T-helper 17 cell (primary cell): ENCODE results near the gene ANKRD63. TPM values are rescaled to one million over a fixed set of nuclear protein-coding genes. Genes with fewer than 3 reads are reported as not detected.

Experiments used
- ATAC-seq: fragments of 150-1000 bp; cut with Tn5 transposase; 2 replicates; pipeline ENCODE4 v1.10.0; 2021; ENCODE audit warnings: mild to moderate bottlenecking, moderate library complexity
- DNase-seq, 3 donors: peaks; one replicate each; pipeline versions ENCODE4 v3.0.0 to v3.0.0-alpha.2; 2020 to 2021
- H3K9me3 ChIP-seq: one replicate; pipeline ENCODE4 v1.7.0; 2013; ENCODE audit warnings: low read length, mild to moderate bottlenecking; ENCODE audit not compliant: control insufficient read depth, poor library complexity, severe bottlenecking
- H3K27ac Mint-ChIP-seq: one replicate; pipeline ENCODE4 v1.8.0; 2022; ENCODE audit warnings: mild to moderate bottlenecking, moderate library complexity, mixed read lengths
- H3K27me3 Mint-ChIP-seq: one replicate; pipeline ENCODE4 v1.8.0; 2022; ENCODE audit warnings: mixed read lengths
- H3K36me3 Mint-ChIP-seq: one replicate; pipeline ENCODE4 v1.8.0; 2022; ENCODE audit warnings: low read depth, mixed read lengths
- H3K4me1 Mint-ChIP-seq: one replicate; pipeline ENCODE4 v1.8.0; 2022; ENCODE audit warnings: mild to moderate bottlenecking, mixed read lengths
- H3K4me3 Mint-ChIP-seq: one replicate; pipeline ENCODE4 v1.8.0; 2022; ENCODE audit warnings: mild to moderate bottlenecking, moderate library complexity, mixed read lengths
- total RNA-seq, 4 donors: library from RNA in 2 of 4; stranded (reverse) in 2 of 4; gene quantifications; one replicate each; pipeline ENCODE4 v1.2.3 and lab custom pipeline; 2022 to 2026

ANKRD63 gene
- total RNA-seq, 2 donors from 2014 or later: 0.42 TPM; not detected in 1

DNA sequence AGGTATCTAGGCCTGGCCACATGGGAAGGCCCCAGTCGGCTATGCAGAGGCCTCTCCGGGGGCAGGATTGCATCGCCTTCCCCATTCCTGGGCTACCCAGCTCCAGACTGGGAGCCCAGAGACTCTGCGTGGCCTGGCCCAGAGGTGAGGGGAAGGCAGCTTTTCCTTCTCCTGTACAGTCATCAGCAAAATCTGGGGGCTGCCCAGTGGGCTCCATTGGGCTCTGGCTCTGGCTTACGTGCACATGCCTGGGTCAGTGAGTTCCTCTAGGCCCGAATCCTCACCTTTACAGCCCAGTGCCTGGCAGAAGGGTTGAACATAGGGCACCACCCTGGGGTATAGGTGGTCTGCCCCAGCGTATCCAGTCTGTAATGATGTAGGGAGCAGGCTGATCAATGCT is 3.9 kb upstream of the ANKRD63 start:
- H3K27me3 Mint-ChIP-seq: no peaks in the 10 kb centered on the region
- no peak for DNase-seq
- H3K27ac Mint-ChIP-seq: no peak overlapping the region
- H3K9me3 ChIP-seq: no peaks in the 10 kb centered on the region
- H3K4me1 Mint-ChIP-seq: peaks cover 2% of the 10 kb centered on the region
- ATAC-seq: no peak
- no peak overlapping the region for H3K4me3 Mint-ChIP-seq
- H3K36me3 Mint-ChIP-seq: peaks cover 2% of the 10 kb centered on the region

DNA sequence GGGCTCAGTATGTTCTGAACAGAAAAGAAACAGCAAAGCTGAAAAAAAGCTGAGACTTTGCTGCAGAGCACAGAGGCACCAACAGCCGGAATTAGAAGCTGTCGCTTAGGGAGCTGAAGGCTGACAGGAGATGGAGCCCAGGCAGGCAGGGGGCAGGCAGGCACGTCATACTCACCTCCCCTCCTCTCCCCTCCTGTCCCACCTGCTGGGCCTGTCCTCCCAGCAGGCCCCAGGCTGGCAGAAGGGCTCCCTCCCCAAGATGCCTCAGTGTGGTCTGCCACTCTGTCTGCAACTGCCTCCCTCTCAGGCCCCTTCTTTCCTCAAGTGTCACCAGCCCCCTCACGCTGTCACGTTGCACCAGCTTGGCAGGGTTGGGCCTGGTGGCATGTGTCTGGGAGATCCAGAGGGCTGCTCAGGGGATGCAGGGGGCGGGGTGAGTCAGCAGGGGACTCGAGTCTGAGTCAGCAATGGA is 3.2 kb upstream of the ANKRD63 start:
- peaks cover 2% of the 10 kb centered on the region for H3K36me3 Mint-ChIP-seq
- H3K4me1 Mint-ChIP-seq: peaks cover 2% of the 10 kb centered on the region
- ATAC-seq (no peak), DNase-seq (no peak)
- peaks cover 2% of the 10 kb centered on the region for H3K27me3 Mint-ChIP-seq
- H3K4me3 Mint-ChIP-seq: no peak overlapping the region
- no peaks in the 10 kb centered on the region for H3K9me3 ChIP-seq
- peak overlapping the region; percentile 9 for H3K27ac Mint-ChIP-seq

DNA sequence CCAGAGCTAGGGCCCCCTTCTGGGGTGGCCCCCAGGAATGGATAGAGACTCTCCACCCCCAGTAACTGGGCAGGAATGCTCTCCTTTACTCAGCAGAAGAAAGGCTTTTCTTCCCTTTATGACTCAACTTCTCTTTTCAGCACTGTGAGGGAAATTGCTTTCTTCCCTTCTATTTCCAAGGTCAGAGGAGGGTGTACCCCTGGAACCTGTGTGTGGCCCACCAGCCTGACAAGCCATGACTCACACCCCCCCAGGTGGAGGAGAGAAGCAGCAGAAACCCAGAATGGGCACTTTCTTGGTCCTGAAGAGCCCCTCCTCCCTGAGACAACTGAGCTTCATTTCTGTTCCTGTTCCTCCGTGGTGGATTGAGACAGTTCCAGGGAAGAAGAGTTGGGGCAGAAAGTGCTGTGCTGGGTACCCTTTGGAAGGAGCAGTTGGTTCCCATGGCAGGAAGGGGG is 2.7 kb upstream of the ANKRD63 start:
- peaks cover 2% of the 10 kb centered on the region for H3K36me3 Mint-ChIP-seq
- no peak overlapping the region for H3K4me3 Mint-ChIP-seq
- peaks cover 2% of the 10 kb centered on the region for H3K4me1 Mint-ChIP-seq
- H3K9me3 ChIP-seq: no peaks in the 10 kb centered on the region
- ATAC-seq: no peak
- peak overlapping the region; percentile 9 for H3K27ac Mint-ChIP-seq
- H3K27me3 Mint-ChIP-seq: peaks cover 7% of the 10 kb centered on the region
- DNase-seq: no peak

DNA sequence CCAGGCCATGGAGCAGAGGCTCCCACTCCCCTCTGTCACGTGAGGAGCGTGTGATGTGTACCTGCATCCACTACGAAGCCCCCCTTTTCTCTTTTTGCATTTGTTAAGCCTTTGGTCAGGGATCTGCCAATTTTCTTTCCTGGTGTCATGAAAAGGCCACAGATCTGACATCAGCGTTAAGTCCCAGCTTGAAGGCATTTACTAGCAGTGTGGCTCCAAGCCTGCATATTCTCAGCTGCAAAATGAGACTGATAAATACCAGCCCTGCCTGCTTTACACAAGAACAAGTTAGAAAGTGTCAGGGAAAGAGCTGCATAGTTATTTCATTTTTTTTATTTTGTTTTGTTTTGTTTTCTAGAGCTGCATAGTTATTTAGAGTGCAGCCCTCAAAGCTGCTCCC is 2.3 kb upstream of the ANKRD63 start:
- DNase-seq: no peak
- ATAC-seq: no peak
- H3K27me3 Mint-ChIP-seq: peaks cover 12% of the 10 kb centered on the region
- peaks cover 2% of the 10 kb centered on the region for H3K4me1 Mint-ChIP-seq
- H3K4me3 Mint-ChIP-seq: no peak overlapping the region
- no peaks in the 10 kb centered on the region for H3K9me3 ChIP-seq
- no peak overlapping the region for H3K27ac Mint-ChIP-seq
- peaks cover 2% of the 10 kb centered on the region for H3K36me3 Mint-ChIP-seq

DNA sequence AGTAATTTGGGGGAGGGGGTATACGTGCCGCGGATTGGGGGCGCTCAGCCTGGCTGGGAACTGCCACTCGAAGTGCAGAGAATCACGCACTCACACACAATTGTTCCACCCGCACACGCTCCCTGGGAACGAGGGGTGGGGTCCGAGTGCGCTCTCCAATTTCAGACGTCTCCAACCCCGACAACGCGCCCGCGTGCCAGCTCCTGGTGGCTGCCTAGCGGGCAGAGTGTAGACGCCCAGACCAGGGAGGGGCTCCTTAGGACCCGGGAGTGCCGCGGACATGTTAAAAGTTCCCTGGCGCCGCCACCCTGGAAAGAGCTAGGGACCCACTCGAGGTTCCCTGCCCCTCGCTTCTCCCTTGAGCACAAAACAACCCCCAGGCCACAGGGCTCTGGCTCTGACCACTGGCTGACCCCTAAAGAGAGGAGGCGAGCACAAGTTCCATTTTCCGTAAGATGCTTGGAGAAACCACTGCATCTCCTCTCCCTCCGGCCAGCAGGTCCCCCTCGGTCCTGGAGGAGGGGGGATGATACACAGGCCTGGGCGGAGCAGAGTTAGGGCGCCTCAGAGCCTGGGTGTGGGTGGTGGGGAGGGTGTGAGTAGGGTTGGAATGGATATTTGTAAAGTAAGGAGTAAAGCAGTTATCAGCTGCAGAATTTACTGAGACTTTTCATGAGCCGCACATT is 894 bp upstream of the ANKRD63 start:
- ATAC-seq: no peak
- Mint-ChIP-seq H3K27ac (no peak overlapping the region), H3K27me3 (peaks cover 22% of the 10 kb centered on the region), H3K36me3 (no peaks in the 10 kb centered on the region), H3K4me1 (peaks cover 4% of the 10 kb centered on the region), H3K4me3 (peak overlapping the region; percentile 67)
- DNase-seq: no peak
- no peaks in the 10 kb centered on the region for H3K9me3 ChIP-seq

DNA sequence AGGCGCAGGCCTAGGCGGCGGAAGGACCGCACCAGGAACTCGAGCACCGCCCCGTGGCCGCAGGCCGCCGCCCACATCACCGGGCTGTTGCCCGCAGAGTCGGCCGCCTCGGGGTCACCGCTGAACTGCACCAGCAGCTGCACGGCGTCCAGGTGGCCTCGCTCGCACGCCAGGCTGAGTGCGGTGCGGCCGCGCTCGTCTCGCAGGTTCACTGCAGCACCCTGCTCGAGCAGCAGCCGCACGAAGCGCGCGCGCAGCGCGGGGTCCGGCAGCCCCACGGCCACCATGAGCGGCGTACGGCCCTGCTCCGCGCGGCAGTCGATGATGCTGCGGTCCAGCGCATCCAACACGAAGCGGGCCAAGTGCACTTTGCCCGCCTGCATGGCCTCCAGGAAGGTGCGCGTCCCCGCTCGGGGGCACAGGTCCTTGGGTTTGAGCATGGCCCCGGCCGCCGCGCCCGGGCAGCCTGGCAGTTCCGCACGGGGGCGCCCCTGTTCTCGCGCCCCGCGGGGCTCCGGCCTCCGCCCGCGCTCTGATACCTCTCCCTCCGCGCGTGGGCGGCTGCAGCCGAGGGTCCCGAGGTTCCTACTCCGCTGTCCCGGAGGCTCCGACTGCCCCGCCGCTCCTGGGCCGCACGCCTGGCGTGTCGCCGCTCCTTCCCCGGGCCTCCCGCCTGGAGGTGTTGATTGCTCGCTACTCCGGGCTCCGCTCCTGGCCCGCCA is 556 bp downstream of the ANKRD63 start:
- DNase-seq (peak; percentile 26 to 43 (median 39)), ATAC-seq (peak; percentile 81)
- Mint-ChIP-seq H3K4me1 (peaks cover 8% of the 10 kb centered on the region), H3K36me3 (no peaks in the 10 kb centered on the region), H3K27me3 (peaks cover 36% of the 10 kb centered on the region), H3K27ac (no peak overlapping the region), H3K4me3 (peak overlapping the region; percentile 78)
- no peaks in the 10 kb centered on the region for H3K9me3 ChIP-seq

DNA sequence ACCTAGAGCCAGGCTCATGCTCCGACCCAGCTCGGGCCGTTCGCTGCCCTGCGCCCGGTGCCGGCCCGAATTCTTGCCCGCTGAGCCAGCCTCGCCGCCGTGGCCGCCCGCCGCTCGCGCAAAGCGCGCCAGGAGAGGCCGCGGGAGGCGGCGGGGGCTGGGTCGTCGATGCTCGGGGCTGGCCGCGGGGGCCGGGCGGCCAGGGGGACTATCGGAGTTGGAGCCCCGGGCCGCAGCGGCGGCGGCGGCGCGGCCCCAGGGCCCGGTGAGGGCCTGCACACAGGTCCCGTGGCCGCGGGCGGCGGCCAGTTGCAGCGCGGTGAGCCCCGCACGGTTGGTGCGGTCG is 1.1 kb downstream of the ANKRD63 start:
- H3K4me3 Mint-ChIP-seq: peak overlapping the region; percentile 78
- no peaks in the 10 kb centered on the region for H3K9me3 ChIP-seq
- no peak overlapping the region for H3K27ac Mint-ChIP-seq
- peaks cover 8% of the 10 kb centered on the region for H3K4me1 Mint-ChIP-seq
- ATAC-seq: no peak
- no peaks in the 10 kb centered on the region for H3K36me3 Mint-ChIP-seq
- DNase-seq: no peak
- H3K27me3 Mint-ChIP-seq: peaks cover 41% of the 10 kb centered on the region

DNA sequence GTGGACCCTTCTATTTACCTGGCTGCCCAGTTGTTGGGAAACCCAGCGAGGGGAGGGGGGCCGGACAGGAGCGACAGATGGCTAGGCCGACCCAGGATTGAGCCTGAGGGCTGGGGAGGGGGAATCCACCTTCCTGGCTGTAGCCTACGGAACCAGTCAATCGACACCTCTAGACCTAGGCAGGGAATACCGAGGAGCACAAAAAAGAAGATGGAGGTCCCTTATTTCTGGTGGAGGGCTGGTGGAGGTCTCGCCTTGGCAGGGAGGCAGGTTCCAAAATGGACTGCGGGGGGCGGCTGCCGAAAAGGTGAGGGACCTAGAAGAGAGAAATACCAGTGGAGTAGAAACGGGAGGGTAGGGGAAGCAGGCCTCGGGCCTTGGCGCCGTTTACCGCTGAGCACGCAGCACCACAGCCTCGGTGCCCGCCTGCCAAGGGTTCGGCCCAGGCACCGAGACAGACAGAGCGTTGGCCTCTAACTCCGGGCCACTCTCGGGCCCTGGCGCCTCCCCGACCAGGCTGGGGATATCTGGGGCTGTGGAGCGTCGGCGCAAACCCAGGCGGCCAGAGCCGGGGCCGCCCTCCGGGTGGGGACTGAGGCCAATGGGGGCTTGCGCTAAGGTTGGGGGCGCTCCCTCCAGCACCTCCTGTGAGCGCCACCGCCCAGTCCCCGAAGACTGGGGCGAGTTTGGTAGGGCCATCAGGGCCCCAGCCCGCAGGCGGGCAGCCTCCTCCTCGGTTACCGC is 1.6 kb downstream of the ANKRD63 start:
- no peak for ATAC-seq
- DNase-seq: no peak
- peaks cover 46% of the 10 kb centered on the region for H3K27me3 Mint-ChIP-seq
- H3K27ac Mint-ChIP-seq: peak overlapping the region; percentile 21
- no peaks in the 10 kb centered on the region for H3K9me3 ChIP-seq
- no peaks in the 10 kb centered on the region for H3K36me3 Mint-ChIP-seq
- H3K4me3 Mint-ChIP-seq: peak overlapping the region; percentile 64
- peaks cover 8% of the 10 kb centered on the region for H3K4me1 Mint-ChIP-seq

DNA sequence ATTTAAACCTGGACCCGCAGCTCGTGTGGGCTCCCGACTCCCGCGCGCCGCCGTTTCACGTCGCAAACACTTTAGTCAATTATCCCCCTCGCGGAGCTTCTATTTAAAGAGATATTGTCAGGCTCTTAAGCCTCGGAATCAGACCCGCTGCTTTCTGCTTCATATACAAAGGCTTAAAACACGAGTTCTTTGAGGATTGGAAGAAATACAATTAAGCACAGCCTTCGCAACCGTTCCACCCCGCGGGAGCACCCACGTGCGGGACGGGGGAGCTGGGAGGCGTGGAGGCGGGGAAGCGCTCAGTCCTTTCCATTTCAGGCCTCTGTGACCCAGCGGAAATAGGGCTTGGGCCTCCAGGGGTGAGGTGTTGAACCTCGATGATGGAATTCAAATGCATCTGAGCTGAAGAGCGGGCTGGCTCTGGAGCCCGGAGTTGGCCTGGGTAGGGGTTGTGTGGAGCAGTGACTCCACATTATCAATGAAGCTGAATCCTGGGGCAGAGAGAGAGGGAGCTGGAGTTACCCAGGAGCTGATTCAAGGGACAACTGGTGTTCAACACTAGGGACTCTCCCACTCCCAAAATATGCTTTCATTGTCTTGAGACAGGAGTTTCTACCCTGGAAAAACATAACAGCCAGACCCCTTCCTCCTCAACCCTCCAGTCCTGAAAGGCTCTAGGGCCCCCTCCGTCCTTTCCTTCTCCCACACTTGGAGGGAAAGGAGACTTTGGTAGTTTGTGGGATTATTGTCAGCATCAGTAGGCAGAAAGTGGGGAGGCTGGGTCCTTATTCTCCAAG is 2.4 kb downstream of the ANKRD63 start:
- peak overlapping the region; percentile 31 for H3K4me3 Mint-ChIP-seq
- peaks cover 8% of the 10 kb centered on the region for H3K4me1 Mint-ChIP-seq
- peaks cover 48% of the 10 kb centered on the region for H3K27me3 Mint-ChIP-seq
- H3K27ac Mint-ChIP-seq: peak overlapping the region; percentile 21
- DNase-seq: no peak
- H3K9me3 ChIP-seq: no peaks in the 10 kb centered on the region
- H3K36me3 Mint-ChIP-seq: no peaks in the 10 kb centered on the region
- no peak for ATAC-seq

DNA sequence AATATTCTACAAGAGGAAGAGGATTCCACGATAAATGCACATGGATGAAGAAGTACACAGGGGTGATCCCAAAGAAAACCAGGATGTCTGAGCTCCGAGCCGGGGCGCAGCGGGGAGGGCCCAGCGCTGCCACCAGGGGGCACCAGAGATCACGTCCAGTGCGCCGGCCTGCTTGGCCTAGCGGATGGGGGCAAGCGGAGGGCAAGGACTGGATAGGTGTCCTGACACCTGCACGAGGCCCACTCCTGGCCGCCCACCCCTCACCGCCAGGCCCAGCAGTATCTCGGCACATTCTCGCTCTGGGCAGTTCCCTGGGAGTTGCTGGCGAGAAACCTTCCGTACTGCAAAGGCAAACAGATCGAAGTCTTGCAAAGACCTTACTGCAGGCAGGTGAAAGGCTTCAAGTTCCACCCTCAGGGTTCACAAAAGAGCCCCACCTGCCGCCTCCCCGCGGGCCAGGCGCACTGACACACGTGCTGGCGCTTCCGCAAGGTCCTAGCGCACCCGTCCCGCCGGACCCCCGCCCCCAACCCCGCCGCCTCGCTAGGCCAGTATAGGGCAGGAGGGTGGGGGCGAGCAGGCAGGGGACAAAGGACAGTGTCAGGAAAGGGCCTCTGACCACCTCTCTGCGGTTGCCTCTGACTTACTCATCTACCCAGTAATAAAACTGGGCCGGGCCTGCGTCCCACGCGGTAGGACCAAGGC is 3.3 kb downstream of the ANKRD63 start:
- ATAC-seq: peak; percentile 32
- H3K9me3 ChIP-seq: no peaks in the 10 kb centered on the region
- Mint-ChIP-seq H3K27ac (no peak overlapping the region), H3K36me3 (no peaks in the 10 kb centered on the region), H3K27me3 (peaks cover 48% of the 10 kb centered on the region), H3K4me1 (peaks cover 11% of the 10 kb centered on the region), H3K4me3 (no peak overlapping the region)
- DNase-seq: peak; percentile 54 to 72 (median 68)

DNA sequence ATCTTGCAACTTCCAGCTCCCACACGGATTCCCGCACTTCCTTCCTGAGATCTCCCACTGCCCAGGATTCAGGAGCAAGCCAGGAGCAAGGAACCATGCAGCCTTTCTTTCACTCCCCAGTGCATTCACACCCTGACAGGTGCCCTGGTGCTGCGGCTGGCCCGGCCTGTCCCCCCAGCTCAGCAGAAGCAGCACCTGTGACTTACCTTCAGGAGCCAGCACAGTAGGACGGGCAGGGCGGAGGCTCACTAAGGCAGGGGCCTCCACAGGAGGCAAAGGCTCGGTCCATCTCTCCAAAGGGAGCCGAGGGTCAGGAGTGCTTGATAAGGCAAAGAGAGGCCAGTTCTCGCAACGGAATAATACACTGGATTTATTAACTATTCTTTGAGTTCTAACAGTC is 4.8 kb downstream of the ANKRD63 start:
- Mint-ChIP-seq H3K27ac (no peak overlapping the region), H3K4me3 (no peak overlapping the region), H3K36me3 (no peaks in the 10 kb centered on the region), H3K4me1 (peaks cover 12% of the 10 kb centered on the region), H3K27me3 (peaks cover 48% of the 10 kb centered on the region)
- ATAC-seq (no peak), DNase-seq (no peak)
- H3K9me3 ChIP-seq: no peaks in the 10 kb centered on the region

DNA sequence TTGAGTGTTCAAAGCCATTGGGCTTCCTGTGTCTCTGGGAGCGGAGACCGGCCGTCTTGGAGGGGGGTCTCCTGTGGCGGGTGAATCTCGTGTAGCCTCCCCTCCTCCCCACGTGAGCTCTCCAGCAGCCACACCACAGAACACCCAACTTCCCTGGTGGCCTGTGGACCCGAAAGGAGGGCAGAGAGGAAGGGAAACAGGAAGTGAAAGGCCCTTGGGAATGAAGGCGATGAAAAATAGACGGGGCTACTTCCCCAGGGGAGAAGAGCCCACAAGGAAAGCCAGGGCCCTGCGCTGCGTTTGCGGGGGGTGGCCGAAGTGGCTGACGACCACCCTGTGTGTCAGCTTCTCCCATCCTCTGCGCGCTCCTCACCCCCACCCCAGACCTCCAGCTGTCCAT is 5.4 kb downstream of the ANKRD63 start:
- Mint-ChIP-seq H3K36me3 (no peaks in the 10 kb centered on the region), H3K27me3 (peaks cover 48% of the 10 kb centered on the region), H3K27ac (no peak overlapping the region), H3K4me1 (peaks cover 12% of the 10 kb centered on the region), H3K4me3 (no peak overlapping the region)
- no peak for DNase-seq
- ATAC-seq: no peak
- H3K9me3 ChIP-seq: no peaks in the 10 kb centered on the region
